Neural crest cell (in vitro differentiated cells): ENCODE results near the gene TTC39B. TPM values are rescaled to one million over a fixed set of nuclear protein-coding genes. Genes with fewer than 3 reads are reported as not detected.

Experiments
- DNase-seq: peaks from one replicate; pipeline ENCODE4 v3.0.0; 2021; ENCODE audit warnings: low read depth, mixed read lengths, low spot score
- H3K27ac Mint-ChIP-seq: one replicate; pipeline ENCODE4 v1.8.0; 2021; ENCODE audit warnings: mild to moderate bottlenecking, mixed read lengths; ENCODE audit not compliant: unreplicated experiment
- H3K27me3 Mint-ChIP-seq: 2 replicates; pipeline ENCODE4 v1.8.0; 2021; ENCODE audit warnings: low read depth, mild to moderate bottlenecking, mixed read lengths
- H3K36me3 Mint-ChIP-seq: 2 replicates; pipeline ENCODE4 v1.8.0; 2021; ENCODE audit warnings: low read depth, mild to moderate bottlenecking, mixed read lengths
- H3K4me1 Mint-ChIP-seq: 2 replicates; pipeline ENCODE4 v1.8.0; 2021; ENCODE audit warnings: mixed read lengths
- H3K4me3 Mint-ChIP-seq: one replicate; pipeline ENCODE4 v1.8.0; 2021; ENCODE audit warnings: mild to moderate bottlenecking, mixed read lengths
- H3K9me3 Mint-ChIP-seq: 2 replicates; pipeline ENCODE4 v1.8.0; 2021; ENCODE audit warnings: mixed read lengths
- CTCF ChIP-seq: fragments of 200-600 bp; sonication (generic); conservative IDR thresholded peaks from 2 replicates; pipeline ENCODE4 v1.5.0; 2021; ENCODE audit warnings: antibody characterized with exemption, mild to moderate bottlenecking
- total RNA-seq: library from RNA; stranded (reverse); gene quantifications from 2 replicates; pipeline ENCODE4 v1.2.1, GENCODE V29; 2021

Gene TTC39B
- total RNA-seq, 1 donor from 2014 or later = 3.7 TPM

- Mint-ChIP-seq H3K36me3 (peaks cover 12% of the 10 kb centered on the region), H3K27ac (no peak overlapping the region), H3K4me1 (no peaks in the 10 kb centered on the region), H3K9me3 (peaks cover 8% of the 10 kb centered on the region), H3K4me3 (no peak overlapping the region), H3K27me3 (no peaks in the 10 kb centered on the region)
- no peak for TF ChIP-seq CTCF
- DNase-seq = no peak
These were observed 12.4 kb downstream of the TTC39B start for GRCh38 chr9:15294604-15295003.

GRCh38 chr9:15293804-15294316, 13.2 kb downstream of the TTC39B start:
- Mint-ChIP-seq H3K4me3 (no peak overlapping the region), H3K27me3 (no peaks in the 10 kb centered on the region), H3K27ac (no peak overlapping the region), H3K9me3 (peaks cover 3% of the 10 kb centered on the region), H3K4me1 (no peaks in the 10 kb centered on the region), H3K36me3 (peaks cover 8% of the 10 kb centered on the region)
- TF ChIP-seq CTCF = no peak
- DNase-seq = no peak

GRCh38 chr9:15293084-15293483, 13.9 kb downstream of the TTC39B start:
- no peak for TF ChIP-seq CTCF
- H3K4me3 Mint-ChIP-seq = no peak overlapping the region
- DNase-seq = no peak
- no peaks in the 10 kb centered on the region for H3K9me3 Mint-ChIP-seq
- no peaks in the 10 kb centered on the region for H3K4me1 Mint-ChIP-seq
- peaks cover 5% of the 10 kb centered on the region for H3K36me3 Mint-ChIP-seq
- no peak overlapping the region for H3K27ac Mint-ChIP-seq
- no peaks in the 10 kb centered on the region for H3K27me3 Mint-ChIP-seq

GRCh38 chr9:15289603-15290002, 17.4 kb downstream of the TTC39B start:
- no peak overlapping the region for H3K27ac Mint-ChIP-seq
- H3K36me3 Mint-ChIP-seq = peaks cover 5% of the 10 kb centered on the region
- H3K9me3 Mint-ChIP-seq = peaks cover 4% of the 10 kb centered on the region
- H3K4me3 Mint-ChIP-seq = no peak overlapping the region
- no peaks in the 10 kb centered on the region for H3K27me3 Mint-ChIP-seq
- no peak for DNase-seq
- H3K4me1 Mint-ChIP-seq = no peaks in the 10 kb centered on the region
- TF ChIP-seq CTCF = no peak

- no peak overlapping the region for H3K27ac Mint-ChIP-seq
- H3K27me3 Mint-ChIP-seq = no peaks in the 10 kb centered on the region
- DNase-seq = no peak
- H3K4me3 Mint-ChIP-seq = no peak overlapping the region
- peaks cover 5% of the 10 kb centered on the region for H3K36me3 Mint-ChIP-seq
- no peak for TF ChIP-seq CTCF
- peaks cover 4% of the 10 kb centered on the region for H3K9me3 Mint-ChIP-seq
- H3K4me1 Mint-ChIP-seq = no peaks in the 10 kb centered on the region
These were observed 19.7 kb downstream of the TTC39B start for GRCh38 chr9:15287309-15287708.
